Endothelial cell of umbilical vein (primary cell): ENCODE measurements around the gene USP37. TPM values are rescaled to one million over a fixed set of nuclear protein-coding genes. Genes with fewer than 3 reads are reported as not detected.

ENCODE experiments used
- BruUV-seq: library from RNA; stranded (reverse); fragments of 400-500 nt; replicated peaks from 2 replicates; lab custom pipeline; 2021; lab: Mats Ljungman, UMichigan
- CTCF ChIA-PET: fragments of 300-600, 350-600 bp; sonication (Branson Sonifier 250); formaldehyde crosslinking; loops from one replicate; lab custom pipeline; 2021; ENCODE audit warnings: antibody characterized with exemption, inconsistent platforms; lab: Charles Lee
- POLR2A ChIA-PET: fragments of 300-600, 350-600 bp; sonication (Branson Sonifier 250); formaldehyde crosslinking; loops from one replicate; lab custom pipeline; 2021; ENCODE audit warnings: antibody characterized with exemption, inconsistent platforms; lab: Charles Lee
- DNase-seq: peaks from one replicate; pipeline ENCODE4 v3.0.0-alpha.2; 2011; ENCODE audit warnings: low read depth, low spot score
- FAIRE-seq: peaks from 2 replicates; lab custom pipeline; 2011; peaks lifted over from hg19 to GRCh38; lab: Jason Lieb, UNC
- H2AFZ ChIP-seq: 2 replicates; pipeline ENCODE4 v1.6.0; 2012; ENCODE audit warnings: low read depth, low read length, control low read depth, inconsistent platforms
- H3K27ac ChIP-seq: 2 replicates; pipeline ENCODE4 v1.5.1; 2011; ENCODE audit warnings: low read depth, mild to moderate bottlenecking, control low read depth, low read length, moderate library complexity; ENCODE audit not compliant: insufficient read depth
- H3K27me3 ChIP-seq, 2 experiments: 2 replicates each; pipeline versions ENCODE4 v1.6.0 to v1.6.1; 2011; ENCODE audit warnings: low read length in 2 of 2, mixed read lengths in 1 of 2; ENCODE audit not compliant: control insufficient read depth in 2 of 2, insufficient read depth in 2 of 2
- H3K36me3 ChIP-seq, 2 experiments: 2 replicates in 1 of 2; 3 replicates in 1 of 2; pipeline ENCODE4 v1.5.1; 2011; ENCODE audit warnings: low read length in 2 of 2, mild to moderate bottlenecking in 1 of 2, moderate library complexity in 1 of 2; ENCODE audit not compliant: control insufficient read depth in 2 of 2, insufficient read depth in 2 of 2; ENCODE audit errors: extremely low read depth in 1 of 2
- H3K4me1 ChIP-seq: 3 replicates; pipeline ENCODE4 v1.5.1; 2011; ENCODE audit warnings: mild to moderate bottlenecking, low read length; ENCODE audit not compliant: control insufficient read depth, insufficient read depth; ENCODE audit errors: extremely low read depth
- H3K4me2 ChIP-seq: 2 replicates; pipeline ENCODE4 v1.6.1; 2011; ENCODE audit warnings: low read length, control low read depth, mixed read lengths; ENCODE audit not compliant: insufficient read depth
- H3K4me3 ChIP-seq, 3 experiments: fragments of 200-600 bp in 1 of 3; sonication (generic), shearing (Covaris generic) in 1 of 3; replicated peaks in 1 of 3; 2 replicates each; pipeline ENCODE4 v1.5.1; 2011 to 2016; ENCODE audit warnings: control low read depth in 3 of 3, low read length in 3 of 3, mild to moderate bottlenecking in 2 of 3, inconsistent platforms in 1 of 3, low read depth in 1 of 3, moderate library complexity in 1 of 3; ENCODE audit not compliant: insufficient read depth in 1 of 3
- H3K79me2 ChIP-seq: 2 replicates; pipeline ENCODE4 v1.6.0; 2012; ENCODE audit warnings: low read length, inconsistent platforms; ENCODE audit not compliant: control insufficient read depth, insufficient read depth
- H3K9ac ChIP-seq: replicated peaks from 2 replicates; pipeline ENCODE3; 2011; ENCODE audit warnings: low read length, control low read depth; ENCODE audit not compliant: insufficient read depth; ENCODE audit errors: extremely low read depth
- H3K9me1 ChIP-seq: replicated peaks from 3 replicates; pipeline ENCODE4 v1.6.0; 2011; ENCODE audit warnings: mild to moderate bottlenecking, low read length; ENCODE audit not compliant: control insufficient read depth, insufficient read depth; ENCODE audit errors: extremely low read depth
- H3K9me3 ChIP-seq: replicated peaks from 2 replicates; pipeline ENCODE4 v1.5.1; 2012; ENCODE audit warnings: low read length, inconsistent platforms; ENCODE audit not compliant: control insufficient read depth, insufficient read depth
- H4K20me1 ChIP-seq: replicated peaks from 2 replicates; pipeline ENCODE3; 2011; ENCODE audit warnings: mild to moderate bottlenecking, low read length; ENCODE audit not compliant: control insufficient read depth, insufficient read depth; ENCODE audit errors: extremely low read depth
- MYC ChIP-seq: IDR thresholded peaks from one replicate; pipeline ENCODE4 v1.6.1; 2011; ENCODE audit warnings: mild to moderate bottlenecking, low read depth, low read length
- POLR2A ChIP-seq: IDR thresholded peaks from 2 replicates; pipeline ENCODE4 v1.6.1; 2012; ENCODE audit warnings: low read depth, mild to moderate bottlenecking, control low read depth, low read length
- POLR2AphosphoS5 ChIP-seq: IDR thresholded peaks from 2 replicates; pipeline ENCODE4 v1.6.1; 2012; ENCODE audit warnings: low read depth, mild to moderate bottlenecking, control low read depth, low read length, moderate library complexity; ENCODE audit not compliant: insufficient read depth
- dilution Hi-C: fragments of 300-500 bp; cut with MboI; formaldehyde crosslinking; loops from one replicate; pipeline ENCODE4 v1.15.0; 2019; ENCODE audit warnings: low sequenced_read_pairs; ENCODE audit not compliant: extremely low pct_ligation_motif_present
- intact Hi-C: fragments of 100-400 bp; cut with micrococcal nuclease; formaldehyde crosslinking; loops from one replicate; pipeline ENCODE4 v1.10.0; 2022
- polyA plus RNA-seq, 4 experiments: library from polyadenylated mRNA; depleted of rRNA in 3 of 4; stranded (reverse) in 3 of 4; unstranded in 1 of 4; fragments of >200 nt; gene quantifications; 2 replicates each; pipeline versions ENCODE4 v1.2.1 to v1.2.3, GENCODE V29; 2011 to 2012; ENCODE audit warnings: missing spikeins in 1 of 4
- total RNA-seq: library from RNA; stranded (reverse); gene quantifications from 2 replicates; pipeline ENCODE4 v1.2.3, GENCODE V29; 2021
- TF ChIP-seq, protein P1 (sequence below), 2 donors: IDR thresholded peaks; 1 replicate in 1 of 2; 2 replicates in 1 of 2; pipeline ENCODE4 v1.5.1; 2011; ENCODE audit warnings: low read length in 2 of 2, mild to moderate bottlenecking in 2 of 2, moderate library complexity in 2 of 2, control low read depth in 1 of 2, inconsistent platforms in 1 of 2, low read depth in 1 of 2; ENCODE audit not compliant: insufficient read depth in 1 of 2; ENCODE audit errors: extremely low read depth in 1 of 2

USP37 gene
- total and polyA plus RNA-seq, 2 donors (not counting 3 experiments of a cell fraction or from before 2014, with no cell fraction given) = 1.9 to 14.4 TPM

DNA sequence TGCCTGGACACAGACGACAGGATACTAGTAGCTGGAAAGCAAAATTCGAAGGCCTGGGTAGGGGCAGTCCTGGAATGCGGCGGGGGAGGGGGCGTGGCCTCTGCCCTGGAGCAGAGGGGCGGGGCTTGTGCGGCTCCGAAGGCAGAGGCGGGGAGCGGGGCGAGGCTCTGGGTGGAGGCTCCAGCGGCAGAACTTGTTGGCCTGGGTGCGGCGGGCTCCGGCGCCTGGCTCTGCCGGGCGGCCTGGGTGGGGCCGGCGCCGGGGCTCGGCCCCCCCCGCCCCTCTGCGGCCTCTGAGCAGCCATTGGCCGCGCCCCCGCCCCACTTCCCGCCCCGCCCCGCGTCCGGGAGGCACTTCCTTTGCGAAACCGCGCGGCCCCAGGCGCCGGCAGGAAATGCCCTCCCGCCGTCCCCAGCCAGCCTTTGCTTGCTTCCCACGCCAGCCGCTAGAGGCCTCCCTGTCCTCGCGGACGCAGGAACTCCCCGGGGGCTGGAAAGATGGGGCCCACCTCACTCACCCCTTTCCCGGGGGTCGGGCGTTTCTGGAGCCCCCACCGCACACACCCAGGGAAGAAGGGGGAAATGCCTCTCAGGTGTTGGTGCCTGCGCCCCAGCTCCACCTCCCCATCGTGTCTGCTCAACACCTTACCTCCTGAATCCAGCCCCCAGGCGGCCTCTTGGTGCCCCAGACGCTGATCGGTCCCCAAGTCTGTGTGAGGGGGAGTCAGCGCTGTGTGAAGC is 161.8 kb downstream of the USP37 start:
- CTCF ChIA-PET = interaction anchor here (1.0 to 5.0 kb wide), 8 partner anchors 10 to 133 kb away, joined by 3 to 26 read pairs (median 4); no protein-coding TSS in a partner anchor
- H3K4me3 ChIP-seq = peak overlapping the region; percentile 16 to 25 (median 18)
- TF ChIP-seq, protein P1, sequence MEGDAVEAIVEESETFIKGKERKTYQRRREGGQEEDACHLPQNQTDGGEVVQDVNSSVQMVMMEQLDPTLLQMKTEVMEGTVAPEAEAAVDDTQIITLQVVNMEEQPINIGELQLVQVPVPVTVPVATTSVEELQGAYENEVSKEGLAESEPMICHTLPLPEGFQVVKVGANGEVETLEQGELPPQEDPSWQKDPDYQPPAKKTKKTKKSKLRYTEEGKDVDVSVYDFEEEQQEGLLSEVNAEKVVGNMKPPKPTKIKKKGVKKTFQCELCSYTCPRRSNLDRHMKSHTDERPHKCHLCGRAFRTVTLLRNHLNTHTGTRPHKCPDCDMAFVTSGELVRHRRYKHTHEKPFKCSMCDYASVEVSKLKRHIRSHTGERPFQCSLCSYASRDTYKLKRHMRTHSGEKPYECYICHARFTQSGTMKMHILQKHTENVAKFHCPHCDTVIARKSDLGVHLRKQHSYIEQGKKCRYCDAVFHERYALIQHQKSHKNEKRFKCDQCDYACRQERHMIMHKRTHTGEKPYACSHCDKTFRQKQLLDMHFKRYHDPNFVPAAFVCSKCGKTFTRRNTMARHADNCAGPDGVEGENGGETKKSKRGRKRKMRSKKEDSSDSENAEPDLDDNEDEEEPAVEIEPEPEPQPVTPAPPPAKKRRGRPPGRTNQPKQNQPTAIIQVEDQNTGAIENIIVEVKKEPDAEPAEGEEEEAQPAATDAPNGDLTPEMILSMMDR (IDR thresholded peaks at IDR 0.05; ENCODE audit: extremely low read depth in 1 of 2, insufficient read depth in 1 of 2, low read depth in 1 of 2, low read length in 2 of 2) = peak; percentile 66 to 91
- TF ChIP-seq MYC (no peak), POLR2A (peak; percentile 80), POLR2AphosphoS5 (peak; percentile 98)
- peaks cover 0 to 24% of the 10 kb centered on the region in 2 experiments for H3K36me3 ChIP-seq
- DNase-seq (peak; percentile 94), FAIRE-seq (peak; percentile 98)
- H2AFZ ChIP-seq = peak overlapping the region; percentile 82
- intact Hi-C loops = loop anchor here (1.0 to 5.0 kb wide), 8 partner anchors 8 to 441 kb away; partner anchors contain the start of genes CNOT9 and USP37
- H3K27me3 ChIP-seq = no peaks in the 10 kb centered on the region
- H3K9me1 ChIP-seq = no peaks in the 10 kb centered on the region
- H3K4me1 ChIP-seq = peaks cover 22% of the 10 kb centered on the region
- H3K9me3 ChIP-seq = no peaks in the 10 kb centered on the region
- peak overlapping the region; percentile 81 for H3K27ac ChIP-seq
- H3K9ac ChIP-seq = peak overlapping the region; percentile 62
- H4K20me1 ChIP-seq = no peaks in the 10 kb centered on the region
- H3K79me2 ChIP-seq = peaks cover 8% of the 10 kb centered on the region
- POLR2A ChIA-PET = no interaction called here
- peak overlapping the region; percentile 74 for H3K4me2 ChIP-seq
- dilution Hi-C loops = no loop called here
- BruUV-seq = no TSS peak
